Neutrophil (primary cell): Measurements from ENCODE around the gene TM9SF1.

Source experiments
- H3K27ac ChIP-seq: fragments of 200-600 bp; sonication (generic); 2 replicates; pipeline ENCODE4 v1.5.1; 2016; ENCODE audit warnings: mild to moderate bottlenecking, moderate library complexity
- H3K27me3 ChIP-seq: fragments of 200-600 bp; sonication (generic); 2 replicates; pipeline ENCODE4 v1.6.0; 2016; ENCODE audit warnings: mild to moderate bottlenecking
- H3K36me3 ChIP-seq: fragments of 200-600 bp; sonication (generic); 2 replicates; pipeline ENCODE4 v1.5.1; 2017
- H3K4me1 ChIP-seq, 2 experiments: fragments of 200-600 bp in 1 of 2; sonication (generic) in 1 of 2; 1 replicate in 1 of 2; 2 replicates in 1 of 2; pipeline versions ENCODE4 v1.5.1 to v1.6.1; 2013 to 2016; ENCODE audit warnings: low read depth in 1 of 2, low read length in 1 of 2, mild to moderate bottlenecking in 1 of 2, moderate library complexity in 1 of 2; ENCODE audit not compliant: control insufficient read depth in 1 of 2, insufficient read depth in 1 of 2
- H3K4me3 ChIP-seq, 2 experiments: fragments of 200-600 bp in 1 of 2; sonication (generic) in 1 of 2; 1 replicate in 1 of 2; 2 replicates in 1 of 2; pipeline ENCODE4 v1.5.1; 2013 to 2016; ENCODE audit warnings: low read depth in 1 of 2, low read length in 1 of 2, mild to moderate bottlenecking in 1 of 2, moderate library complexity in 1 of 2
- H3K9me3 ChIP-seq: fragments of 200-600 bp; sonication (generic); 2 replicates; pipeline ENCODE4 v1.5.1; 2016
- TF ChIP-seq, protein P1 (sequence below): fragments of 200-600 bp; sonication (generic); IDR thresholded peaks from 2 replicates; pipeline ENCODE4 v1.5.1; 2016; ENCODE audit warnings: antibody characterized with exemption

TM9SF1 gene

DNA sequence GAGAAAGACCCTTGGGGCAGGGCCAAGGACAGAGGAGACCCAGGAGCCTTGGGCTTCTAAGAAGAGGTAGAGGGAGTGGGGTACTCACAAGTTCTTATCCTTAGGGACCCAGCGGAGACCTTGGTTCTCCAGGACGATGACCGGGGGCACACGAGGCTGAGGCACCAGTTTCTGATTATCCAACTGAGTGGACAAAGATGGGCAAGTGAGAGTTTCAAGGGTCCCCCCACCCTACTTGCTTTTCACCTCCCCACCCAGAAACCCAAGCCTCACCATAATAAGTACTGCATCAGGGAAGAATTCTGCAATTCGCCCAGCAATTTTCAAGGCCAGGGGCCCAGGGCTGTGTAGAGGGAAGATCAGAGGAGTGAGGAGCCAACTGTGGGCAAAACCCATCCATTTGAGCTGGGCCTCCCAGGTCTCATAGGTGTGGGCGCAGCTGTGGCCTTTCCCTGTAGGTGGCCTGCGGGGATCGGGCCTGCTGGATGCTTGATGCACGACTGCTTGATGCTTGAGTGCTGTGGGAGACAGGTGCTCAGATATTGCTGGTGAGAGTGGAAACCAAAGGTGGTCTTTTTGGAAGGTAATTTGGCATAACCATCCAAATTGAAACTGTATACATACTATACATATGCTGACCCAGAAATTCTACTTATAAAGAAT lies 55.8 kb downstream of the TM9SF1 start:
- TF ChIP-seq, protein P1, sequence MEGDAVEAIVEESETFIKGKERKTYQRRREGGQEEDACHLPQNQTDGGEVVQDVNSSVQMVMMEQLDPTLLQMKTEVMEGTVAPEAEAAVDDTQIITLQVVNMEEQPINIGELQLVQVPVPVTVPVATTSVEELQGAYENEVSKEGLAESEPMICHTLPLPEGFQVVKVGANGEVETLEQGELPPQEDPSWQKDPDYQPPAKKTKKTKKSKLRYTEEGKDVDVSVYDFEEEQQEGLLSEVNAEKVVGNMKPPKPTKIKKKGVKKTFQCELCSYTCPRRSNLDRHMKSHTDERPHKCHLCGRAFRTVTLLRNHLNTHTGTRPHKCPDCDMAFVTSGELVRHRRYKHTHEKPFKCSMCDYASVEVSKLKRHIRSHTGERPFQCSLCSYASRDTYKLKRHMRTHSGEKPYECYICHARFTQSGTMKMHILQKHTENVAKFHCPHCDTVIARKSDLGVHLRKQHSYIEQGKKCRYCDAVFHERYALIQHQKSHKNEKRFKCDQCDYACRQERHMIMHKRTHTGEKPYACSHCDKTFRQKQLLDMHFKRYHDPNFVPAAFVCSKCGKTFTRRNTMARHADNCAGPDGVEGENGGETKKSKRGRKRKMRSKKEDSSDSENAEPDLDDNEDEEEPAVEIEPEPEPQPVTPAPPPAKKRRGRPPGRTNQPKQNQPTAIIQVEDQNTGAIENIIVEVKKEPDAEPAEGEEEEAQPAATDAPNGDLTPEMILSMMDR = no peak
- Histone ChIP-seq H3K27ac (no peak overlapping the region), H3K4me1 (peaks cover 45 to 52% of the 10 kb centered on the region in 2 experiments), H3K4me3 (no peak overlapping the region), H3K27me3 (no peaks in the 10 kb centered on the region), H3K36me3 (peaks cover 27% of the 10 kb centered on the region), H3K9me3 (no peaks in the 10 kb centered on the region)
